CD14-positive monocyte (primary cell): ENCODE measurements around the gene HTD2. TPM values are rescaled to one million over a fixed set of nuclear protein-coding genes. Genes with fewer than 3 reads are reported as not detected.

Source experiments
- DNase-seq, 3 donors: peaks; one replicate each; pipeline ENCODE4 v3.0.0-alpha.2; 2011 to 2022
- H2AFZ ChIP-seq: 2 replicates; pipeline ENCODE4 v1.6.0; 2012; ENCODE audit warnings: mild to moderate bottlenecking, low read depth, low read length, inconsistent platforms; ENCODE audit not compliant: insufficient read depth, poor library complexity, severe bottlenecking
- H3K27ac ChIP-seq, 2 donors: 1 replicate in 1 of 2; 2 replicates in 1 of 2; pipeline ENCODE4 v1.5.1; 2012 to 2013; ENCODE audit warnings: low read length in 2 of 2, control low read depth in 1 of 2, inconsistent platforms in 1 of 2, low read depth in 1 of 2, mild to moderate bottlenecking in 1 of 2
- H3K27me3 ChIP-seq, 2 donors: one replicate each; pipeline versions ENCODE4 v1.6.0 to v1.6.1; 2011 to 2013; ENCODE audit warnings: low read length in 2 of 2; ENCODE audit not compliant: control insufficient read depth in 2 of 2, insufficient read depth in 2 of 2
- H3K36me3 ChIP-seq, 2 donors: replicated peaks in 1 of 2; 1 replicate in 1 of 2; 2 replicates in 1 of 2; pipeline versions ENCODE4 v1.5.1 to v1.6.1; 2012 to 2013; ENCODE audit warnings: low read length in 2 of 2, control low read depth in 1 of 2, inconsistent platforms in 1 of 2, mild to moderate bottlenecking in 1 of 2; ENCODE audit not compliant: insufficient read depth in 2 of 2, control insufficient read depth in 1 of 2
- H3K4me1 ChIP-seq, 2 donors: 1 replicate in 1 of 2; 2 replicates in 1 of 2; pipeline versions ENCODE4 v1.5.1 to v1.6.1; 2012 to 2013; ENCODE audit warnings: low read length in 2 of 2, control low read depth in 1 of 2, inconsistent platforms in 1 of 2, mild to moderate bottlenecking in 1 of 2, moderate library complexity in 1 of 2; ENCODE audit not compliant: insufficient read depth in 2 of 2, control insufficient read depth in 1 of 2
- H3K4me2 ChIP-seq: replicated peaks from 2 replicates; pipeline ENCODE3; 2012; ENCODE audit warnings: low read length, moderate library complexity, mild to moderate bottlenecking; ENCODE audit not compliant: poor library complexity, severe bottlenecking; ENCODE audit errors: extremely low read depth
- H3K4me3 ChIP-seq, 3 experiments: fragments of 200-600 bp in 1 of 3; sonication (generic) in 1 of 3; replicated peaks in 1 of 3; 1 replicate in 2 of 3; 2 replicates in 1 of 3; pipeline ENCODE4 v1.5.1; 2011 to 2013; ENCODE audit warnings: low read length in 3 of 3, mild to moderate bottlenecking in 3 of 3, control low read depth in 2 of 3, low read depth in 2 of 3, inconsistent platforms in 1 of 3, moderate library complexity in 1 of 3
- H3K79me2 ChIP-seq: 2 replicates; pipeline ENCODE4 v1.6.0; 2012; ENCODE audit warnings: mild to moderate bottlenecking, control low read depth, inconsistent platforms, low read length, moderate library complexity; ENCODE audit not compliant: insufficient read depth
- H3K9ac ChIP-seq: 2 replicates; pipeline ENCODE4 v1.6.0; 2017; ENCODE audit warnings: low read length, mild to moderate bottlenecking; ENCODE audit not compliant: insufficient read depth, poor library complexity, severe bottlenecking
- H3K9me3 ChIP-seq, 2 donors: replicated peaks in 1 of 2; 1 replicate in 1 of 2; 2 replicates in 1 of 2; pipeline versions ENCODE4 v1.5.1 to v1.6.1; 2012 to 2013; ENCODE audit warnings: low read length in 2 of 2, control low read depth in 1 of 2; ENCODE audit not compliant: control insufficient read depth in 1 of 2, insufficient read depth in 1 of 2
- H4K20me1 ChIP-seq: 2 replicates; pipeline ENCODE4 v1.6.0; 2012; ENCODE audit warnings: mild to moderate bottlenecking, low read length, control low read depth, moderate library complexity; ENCODE audit not compliant: insufficient read depth
- H3K27ac Mint-ChIP-seq, 7 donors: one replicate each; pipeline ENCODE4 v1.8.0; 2020; ENCODE audit warnings: mild to moderate bottlenecking in 7 of 7, mixed read lengths in 7 of 7, moderate library complexity in 6 of 7, inconsistent platforms in 2 of 7
- H3K27me3 Mint-ChIP-seq, 3 donors: one replicate each; pipeline ENCODE4 v1.8.0; 2021 to 2022; ENCODE audit warnings: low read depth in 3 of 3, mild to moderate bottlenecking in 3 of 3, mixed read lengths in 3 of 3, moderate library complexity in 3 of 3, inconsistent platforms in 1 of 3
- H3K36me3 Mint-ChIP-seq, 2 donors: one replicate each; pipeline ENCODE4 v1.8.0; 2020; ENCODE audit warnings: mixed read lengths in 2 of 2, inconsistent platforms in 1 of 2, mild to moderate bottlenecking in 1 of 2
- H3K4me1 Mint-ChIP-seq: one replicate; pipeline ENCODE4 v1.8.0; 2020; ENCODE audit warnings: mild to moderate bottlenecking, mixed read lengths
- H3K4me3 Mint-ChIP-seq, 2 donors: one replicate each; pipeline ENCODE4 v1.8.0; 2020; ENCODE audit warnings: mild to moderate bottlenecking in 2 of 2, mixed read lengths in 2 of 2, moderate library complexity in 1 of 2
- H3K9me3 Mint-ChIP-seq, 7 donors: one replicate each; pipeline ENCODE4 v1.8.0; 2020 to 2022; ENCODE audit warnings: mixed read lengths in 7 of 7, mild to moderate bottlenecking in 6 of 7, moderate library complexity in 6 of 7, inconsistent platforms in 2 of 7
- CTCF ChIP-seq: fragments of 200-600 bp; IDR thresholded peaks from one replicate; pipeline ENCODE4 v1.8.0; 2022; ENCODE audit warnings: antibody characterized with exemption, mild to moderate bottlenecking
- WGBS: methylation state at CpG from one replicate; pipeline ENCODE4 v1.1.5; 2013; ENCODE audit warnings: missing lambda C conversion rate; ENCODE audit not compliant: insufficient coverage; 5-methylcytosine and 5-hydroxymethylcytosine counted together
- intact Hi-C, 2 donors: fragments of 100-400 bp; cut with micrococcal nuclease; formaldehyde crosslinking; loops; one replicate each; pipeline versions ENCODE4 v1.15.0 to v1.15.1; 2023
- polyA plus RNA-seq, 3 donors: library from polyadenylated mRNA; depleted of rRNA in 1 of 3; unstranded in 2 of 3; stranded (reverse) in 1 of 3; fragments of 300-500 nt in 2 of 3; fragments of >200 nt in 1 of 3; fragmentation: Illumina TruSeq in 2 of 3; gene quantifications; 1 replicate in 2 of 3; 2 replicates in 1 of 3; pipeline ENCODE4 v1.2.3, GENCODE V29; 2012 to 2021

HTD2 gene
- polyA plus RNA-seq, 3 donors = 4.5 to 17.3 (median 10.5) TPM

GRCh38 chr3:58274027-58274614, 32.2 kb upstream of the HTD2 start:
- peak in 2 of 3 donors; percentile 11 to 13 for DNase-seq
- Histone ChIP-seq H3K4me1 (peaks cover 28 to 33% of the 10 kb centered on the region in 2 donors), H2AFZ (no peak overlapping the region), H3K9ac (no peak overlapping the region), H3K79me2 (no peaks in the 10 kb centered on the region), H4K20me1 (no peaks in the 10 kb centered on the region), H3K27me3 (no peaks in the 10 kb centered on the region), H3K36me3 (peaks cover 17 to 27% of the 10 kb centered on the region in 2 donors), H3K9me3 (no peaks in the 10 kb centered on the region), H3K27ac (peak overlapping the region in 1 of 2 donors; percentile 58), H3K4me3 (no peak overlapping the region), H3K4me2 (no peak overlapping the region)
- H3K4me3 Mint-ChIP-seq = no peak overlapping the region
- H3K36me3 Mint-ChIP-seq = peaks cover 42 to 48% of the 10 kb centered on the region in 2 donors
- whole genome bisulfite sequencing = 33% methylated on average over 2 of the region's 3 CpGs
- peak overlapping the region; percentile 64 to 88 (median 82) for H3K27ac Mint-ChIP-seq
- no peak for TF ChIP-seq CTCF
- no peaks in the 10 kb centered on the region for H3K27me3 Mint-ChIP-seq
- H3K4me1 Mint-ChIP-seq = peaks cover 42% of the 10 kb centered on the region
- H3K9me3 Mint-ChIP-seq = peaks cover 0 to 6% (median 5%) of the 10 kb centered on the region in 7 donors
- intact Hi-C loops = loop anchor here in 1 of 2 donors (5.0 kb wide), 1 partner anchor 37 kb away; the partner anchor contains the start of gene ABHD6

GRCh38 chr3:58281069-58281468, 25.3 kb upstream of the HTD2 start:
- intact Hi-C loops = no loop called here
- no peaks in the 10 kb centered on the region for H3K79me2 ChIP-seq
- 97% methylated on average over 6 of the region's 7 CpGs for WGBS
- no peaks in the 10 kb centered on the region for H3K27me3 ChIP-seq
- H3K9ac ChIP-seq = no peak overlapping the region
- no peak overlapping the region for H3K4me3 Mint-ChIP-seq
- H3K27ac Mint-ChIP-seq = no peak overlapping the region
- H3K4me1 Mint-ChIP-seq = peaks cover 14% of the 10 kb centered on the region
- DNase-seq = no peak
- H3K36me3 Mint-ChIP-seq = peaks cover 61 to 68% of the 10 kb centered on the region in 2 donors
- no peaks in the 10 kb centered on the region for H4K20me1 ChIP-seq
- no peak overlapping the region for H2AFZ ChIP-seq
- H3K4me3 ChIP-seq = no peak overlapping the region
- H3K27ac ChIP-seq = no peak overlapping the region
- H3K4me1 ChIP-seq = no peaks in the 10 kb centered on the region
- TF ChIP-seq CTCF = no peak
- no peaks in the 10 kb centered on the region for H3K9me3 ChIP-seq
- H3K36me3 ChIP-seq = peaks cover 25 to 48% of the 10 kb centered on the region in 2 donors
- peaks cover 0 to 5% (median 3%) of the 10 kb centered on the region in 7 donors for H3K9me3 Mint-ChIP-seq
- H3K27me3 Mint-ChIP-seq = no peaks in the 10 kb centered on the region
- H3K4me2 ChIP-seq = no peak overlapping the region
